Tibial artery (tissue), 4 donors: ENCODE measurements around the gene KRR1.

ENCODE experiments used
- DNase-seq, 2 donors: peaks; one replicate each; pipeline ENCODE4 v3.0.0-alpha.2; 2019
- H3K27ac ChIP-seq, 2 donors: fragments of 200-600 bp; sonication (generic) in 1 of 2; 1 replicate in 1 of 2; 2 replicates in 1 of 2; pipeline ENCODE4 v1.5.1; 2018 to 2019; ENCODE audit warnings: mild to moderate bottlenecking in 1 of 2
- H3K27me3 ChIP-seq, 2 donors: fragments of 200-600 bp; sonication (generic) in 1 of 2; one replicate each; pipeline versions ENCODE4 v1.5.1 to v1.6.0; 2016 to 2019
- H3K36me3 ChIP-seq, 3 donors: fragments of 200-600 bp; sonication (generic) in 2 of 3; one replicate each; pipeline ENCODE4 v1.5.1; 2016 to 2019; ENCODE audit warnings: mild to moderate bottlenecking in 2 of 3
- H3K4me1 ChIP-seq, 4 donors: fragments of 200-600 bp; sonication (generic) in 2 of 4; 1 replicate in 3 of 4; 2 replicates in 1 of 4; pipeline ENCODE4 v1.5.1; 2016 to 2019
- H3K4me3 ChIP-seq, 2 donors: fragments of 200-600 bp; sonication (generic) in 1 of 2; 1 replicate in 1 of 2; 2 replicates in 1 of 2; pipeline ENCODE4 v1.5.1; 2018 to 2019; ENCODE audit warnings: mild to moderate bottlenecking in 2 of 2
- H3K9me3 ChIP-seq, 3 donors: fragments of 200-600 bp; sonication (generic) in 1 of 3; one replicate each; pipeline ENCODE4 v1.5.1; 2016 to 2019
- intact Hi-C: fragments of 100-400 bp; cut with DNase I; formaldehyde crosslinking; loops from one replicate; pipeline ENCODE4 v1.15.0; 2023; ENCODE audit warnings: low total_unique reads
- TF ChIP-seq, protein P1 (sequence below), 2 experiments: fragments of 200-600 bp in 1 of 2; fragments of 450-650 bp in 1 of 2; IDR thresholded peaks; one replicate each; pipeline ENCODE4 v1.5.1; 2017 to 2019; ENCODE audit warnings: antibody characterized with exemption in 2 of 2, mild to moderate bottlenecking in 1 of 2, moderate library complexity in 1 of 2

The KRR1 gene

DNA sequence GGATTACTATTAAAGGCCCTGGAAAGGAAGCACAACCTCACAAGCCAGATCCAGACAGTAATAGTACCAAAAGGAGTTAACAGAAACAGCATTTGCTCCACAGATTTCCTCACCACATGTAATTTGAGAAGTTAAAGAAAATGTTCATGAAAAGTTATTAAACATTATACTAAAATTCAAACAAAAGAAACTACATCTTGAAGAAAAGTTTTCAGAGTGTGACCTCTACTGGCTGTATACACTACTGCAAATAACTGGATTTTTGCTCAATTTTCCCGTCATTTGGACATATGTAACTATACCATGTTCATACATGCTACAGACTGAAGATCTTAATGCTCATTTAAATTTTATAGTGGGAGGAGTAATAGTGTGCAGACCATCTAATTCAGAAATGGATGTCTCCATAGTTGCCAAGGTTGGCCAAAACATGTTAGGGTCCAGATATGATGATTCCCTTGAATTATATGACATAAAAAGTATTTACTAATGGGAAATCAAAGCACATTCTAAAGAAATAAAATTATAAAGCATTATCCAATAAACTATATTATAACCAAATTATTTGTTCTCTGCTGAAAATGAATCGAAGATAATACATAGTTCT lies 5.6 kb downstream of the KRR1 start:
- TF ChIP-seq, protein P1, sequence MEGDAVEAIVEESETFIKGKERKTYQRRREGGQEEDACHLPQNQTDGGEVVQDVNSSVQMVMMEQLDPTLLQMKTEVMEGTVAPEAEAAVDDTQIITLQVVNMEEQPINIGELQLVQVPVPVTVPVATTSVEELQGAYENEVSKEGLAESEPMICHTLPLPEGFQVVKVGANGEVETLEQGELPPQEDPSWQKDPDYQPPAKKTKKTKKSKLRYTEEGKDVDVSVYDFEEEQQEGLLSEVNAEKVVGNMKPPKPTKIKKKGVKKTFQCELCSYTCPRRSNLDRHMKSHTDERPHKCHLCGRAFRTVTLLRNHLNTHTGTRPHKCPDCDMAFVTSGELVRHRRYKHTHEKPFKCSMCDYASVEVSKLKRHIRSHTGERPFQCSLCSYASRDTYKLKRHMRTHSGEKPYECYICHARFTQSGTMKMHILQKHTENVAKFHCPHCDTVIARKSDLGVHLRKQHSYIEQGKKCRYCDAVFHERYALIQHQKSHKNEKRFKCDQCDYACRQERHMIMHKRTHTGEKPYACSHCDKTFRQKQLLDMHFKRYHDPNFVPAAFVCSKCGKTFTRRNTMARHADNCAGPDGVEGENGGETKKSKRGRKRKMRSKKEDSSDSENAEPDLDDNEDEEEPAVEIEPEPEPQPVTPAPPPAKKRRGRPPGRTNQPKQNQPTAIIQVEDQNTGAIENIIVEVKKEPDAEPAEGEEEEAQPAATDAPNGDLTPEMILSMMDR (IDR thresholded peaks at IDR 0.05): peak; percentile 48 to 50
- H3K4me1 ChIP-seq: peaks cover 0 to 30% (median 13%) of the 10 kb centered on the region in 4 donors
- peaks cover 30 to 63% (median 37%) of the 10 kb centered on the region in 3 donors for H3K36me3 ChIP-seq
- DNase-seq: no peak
- H3K27me3 ChIP-seq: no peaks in the 10 kb centered on the region
- no peak overlapping the region for H3K4me3 ChIP-seq
- no peaks in the 10 kb centered on the region for H3K9me3 ChIP-seq
- intact Hi-C loops: loop anchor here (10.0 kb wide), 1 partner anchor 171 kb away; the partner anchor contains the start of genes CAPS2 and GLIPR1L1
- no peak overlapping the region for H3K27ac ChIP-seq

GRCh38 chr12:75503866-75504265 lies 7.5 kb downstream of the KRR1 start:
- H3K27me3 ChIP-seq: no peaks in the 10 kb centered on the region
- H3K36me3 ChIP-seq: peaks cover 45 to 80% (median 48%) of the 10 kb centered on the region in 3 donors
- H3K27ac ChIP-seq: no peak overlapping the region
- DNase-seq: no peak
- H3K4me3 ChIP-seq: no peak overlapping the region
- intact Hi-C loops: loop anchor here (10.0 kb wide), 1 partner anchor 169 kb away; the partner anchor contains the start of genes CAPS2 and GLIPR1L1
- H3K4me1 ChIP-seq: peaks cover 0 to 12% (median 0%) of the 10 kb centered on the region in 4 donors
- TF ChIP-seq, protein P1 (IDR thresholded peaks at IDR 0.05): no peak
- no peaks in the 10 kb centered on the region for H3K9me3 ChIP-seq

DNA sequence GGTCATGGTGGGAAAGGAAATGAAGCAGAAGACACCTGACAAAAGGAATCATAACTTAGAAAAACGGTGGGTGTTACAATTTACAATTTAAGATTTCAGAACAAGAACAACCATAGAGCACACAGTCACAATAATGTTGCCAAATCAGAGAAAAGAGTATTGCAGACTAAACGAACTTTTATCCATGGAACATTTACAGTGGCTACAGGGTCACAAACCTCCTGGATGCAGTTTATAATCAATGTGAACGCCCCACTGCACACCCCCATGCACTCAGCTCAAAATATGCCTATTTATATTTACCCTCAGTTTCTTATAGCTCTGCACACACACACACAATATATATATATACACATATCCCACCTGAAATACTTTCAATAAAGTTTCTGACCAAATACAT lies 8.0 kb downstream of the KRR1 start:
- TF ChIP-seq, protein P1 (IDR thresholded peaks at IDR 0.05): no peak
- no peak for DNase-seq
- Histone ChIP-seq H3K27ac (no peak overlapping the region), H3K9me3 (no peaks in the 10 kb centered on the region), H3K36me3 (peaks cover 48 to 84% (median 52%) of the 10 kb centered on the region in 3 donors), H3K4me3 (no peak overlapping the region), H3K4me1 (peaks cover 0 to 8% (median 0%) of the 10 kb centered on the region in 4 donors), H3K27me3 (no peaks in the 10 kb centered on the region)
- intact Hi-C loops: loop anchor here (10.0 kb wide), 1 partner anchor 169 kb away; the partner anchor contains the start of genes CAPS2 and GLIPR1L1

DNA sequence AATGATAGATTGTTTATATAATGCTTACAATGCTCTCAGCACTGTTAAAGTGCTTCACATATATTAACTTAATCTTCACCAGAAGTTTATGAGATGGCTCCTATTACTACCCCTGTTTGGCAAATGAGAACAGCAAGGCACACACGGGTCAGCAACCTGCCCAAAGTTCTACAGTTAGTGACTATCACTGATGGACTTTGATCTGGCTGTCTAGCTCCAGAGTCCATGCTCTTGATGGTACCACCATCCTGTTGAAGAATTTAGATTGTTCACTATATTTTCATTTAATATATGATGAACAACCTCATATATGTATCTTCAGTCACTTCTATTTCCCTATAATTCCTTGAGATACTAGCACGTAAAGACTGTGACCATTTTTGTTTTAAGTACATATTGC lies 20.2 kb downstream of the KRR1 start:
- Histone ChIP-seq H3K4me1 (peaks cover 0 to 40% (median 1%) of the 10 kb centered on the region in 4 donors), H3K27me3 (no peaks in the 10 kb centered on the region), H3K36me3 (peaks cover 11 to 45% (median 36%) of the 10 kb centered on the region in 3 donors), H3K27ac (no peak overlapping the region), H3K4me3 (no peak overlapping the region), H3K9me3 (no peaks in the 10 kb centered on the region)
- no peak for DNase-seq
- intact Hi-C loops: no loop called here
- TF ChIP-seq, protein P1 (IDR thresholded peaks at IDR 0.05): no peak

GRCh38 chr12:75489613-75490210 lies 21.7 kb downstream of the KRR1 start:
- no peak for DNase-seq
- no peak overlapping the region for H3K4me3 ChIP-seq
- peaks cover 0 to 30% (median 21%) of the 10 kb centered on the region in 3 donors for H3K36me3 ChIP-seq
- no peaks in the 10 kb centered on the region for H3K9me3 ChIP-seq
- no peaks in the 10 kb centered on the region for H3K27me3 ChIP-seq
- H3K4me1 ChIP-seq: peaks cover 0 to 51% (median 6%) of the 10 kb centered on the region in 4 donors
- TF ChIP-seq, protein P1 (IDR thresholded peaks at IDR 0.05): no peak
- intact Hi-C loops: loop anchor here (10.0 kb wide), 1 partner anchor 95 kb away; the partner anchor contains the start of gene GLIPR1L2
- peak overlapping the region in 1 of 2 donors; percentile 11 for H3K27ac ChIP-seq
